Fibroblast of the aortic adventitia (primary cell): ENCODE measurements around the gene COPE. TPM values are rescaled to one million over a fixed set of nuclear protein-coding genes. Genes with fewer than 3 reads are reported as not detected.

Experiments used
- DNase-seq: peaks from one replicate; pipeline ENCODE4 v3.0.0-alpha.2; 2010; ENCODE audit warnings: low read depth
- H3K4me3 ChIP-seq: 2 replicates; pipeline ENCODE4 v1.5.1; 2011; ENCODE audit warnings: low read depth, mild to moderate bottlenecking, control low read depth, low read length, moderate library complexity
- total RNA-seq: library from RNA; depleted of rRNA; stranded (reverse); fragments of >200 nt; gene quantifications from 2 replicates; pipeline ENCODE4 v1.2.3, GENCODE V29; 2012; ENCODE audit warnings: low replicate concordance
- TF ChIP-seq, protein P1 (sequence below): IDR thresholded peaks from 2 replicates; pipeline ENCODE4 v1.5.1; 2011; ENCODE audit warnings: mild to moderate bottlenecking, low read length, control low read depth, inconsistent platforms; ENCODE audit not compliant: insufficient read depth

The COPE gene
- total RNA-seq, 1 donor = 172 TPM

GRCh38 chr19:18865973-18866799 lies 53.0 kb downstream of the COPE start:
- TF ChIP-seq, protein P1, sequence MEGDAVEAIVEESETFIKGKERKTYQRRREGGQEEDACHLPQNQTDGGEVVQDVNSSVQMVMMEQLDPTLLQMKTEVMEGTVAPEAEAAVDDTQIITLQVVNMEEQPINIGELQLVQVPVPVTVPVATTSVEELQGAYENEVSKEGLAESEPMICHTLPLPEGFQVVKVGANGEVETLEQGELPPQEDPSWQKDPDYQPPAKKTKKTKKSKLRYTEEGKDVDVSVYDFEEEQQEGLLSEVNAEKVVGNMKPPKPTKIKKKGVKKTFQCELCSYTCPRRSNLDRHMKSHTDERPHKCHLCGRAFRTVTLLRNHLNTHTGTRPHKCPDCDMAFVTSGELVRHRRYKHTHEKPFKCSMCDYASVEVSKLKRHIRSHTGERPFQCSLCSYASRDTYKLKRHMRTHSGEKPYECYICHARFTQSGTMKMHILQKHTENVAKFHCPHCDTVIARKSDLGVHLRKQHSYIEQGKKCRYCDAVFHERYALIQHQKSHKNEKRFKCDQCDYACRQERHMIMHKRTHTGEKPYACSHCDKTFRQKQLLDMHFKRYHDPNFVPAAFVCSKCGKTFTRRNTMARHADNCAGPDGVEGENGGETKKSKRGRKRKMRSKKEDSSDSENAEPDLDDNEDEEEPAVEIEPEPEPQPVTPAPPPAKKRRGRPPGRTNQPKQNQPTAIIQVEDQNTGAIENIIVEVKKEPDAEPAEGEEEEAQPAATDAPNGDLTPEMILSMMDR = peak; percentile 76

DNA sequence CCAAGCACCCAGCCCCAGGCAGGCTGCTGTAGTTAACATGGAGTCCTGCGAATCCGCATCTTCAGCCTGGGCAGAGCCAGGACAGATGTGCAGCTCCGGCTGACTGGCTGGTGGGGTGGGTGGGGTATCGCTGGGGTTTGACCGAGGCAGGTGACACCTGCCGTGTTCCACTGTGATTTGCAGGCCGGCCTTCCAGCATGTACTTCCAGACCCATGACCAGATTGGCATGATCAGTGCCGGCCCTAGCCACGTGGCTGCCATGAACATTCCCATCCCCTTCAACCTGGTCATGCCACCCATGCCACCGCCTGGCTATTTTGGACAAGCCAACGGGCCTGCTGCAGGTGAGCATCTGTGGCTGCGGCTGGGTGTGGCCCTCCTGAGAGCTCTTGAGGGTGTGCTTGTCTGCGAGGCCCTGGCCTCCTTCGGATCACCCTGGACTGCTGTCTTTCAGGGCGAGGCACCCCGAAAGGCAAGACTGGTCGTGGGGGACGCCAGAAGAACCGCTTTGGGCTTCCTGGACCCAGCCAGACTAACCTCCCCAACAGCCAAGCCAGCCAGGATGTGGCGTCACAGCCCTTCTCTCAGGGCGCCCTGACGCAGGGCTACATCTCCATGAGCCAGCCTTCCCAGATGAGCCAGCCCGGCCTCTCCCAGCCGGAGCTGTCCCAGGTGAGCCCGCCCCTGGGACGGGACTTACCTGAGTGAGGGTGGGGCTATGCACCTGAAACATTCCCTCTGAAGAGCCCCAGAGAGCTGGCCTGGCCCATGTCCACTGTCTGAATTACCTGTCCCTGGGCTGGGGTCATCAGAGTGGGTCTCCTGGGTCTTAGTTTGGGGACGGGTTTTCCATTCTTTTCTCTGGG lies 53.8 kb downstream of the COPE start:
- TF ChIP-seq, protein P1 = no peak
- DNase-seq = no peak
- H3K4me3 ChIP-seq = no peak overlapping the region

More at GRCh38 chr19:18865973-18866799, 53.0 kb downstream of the COPE start:
- DNase-seq = peak; percentile 50
- no peak overlapping the region for H3K4me3 ChIP-seq

DNA sequence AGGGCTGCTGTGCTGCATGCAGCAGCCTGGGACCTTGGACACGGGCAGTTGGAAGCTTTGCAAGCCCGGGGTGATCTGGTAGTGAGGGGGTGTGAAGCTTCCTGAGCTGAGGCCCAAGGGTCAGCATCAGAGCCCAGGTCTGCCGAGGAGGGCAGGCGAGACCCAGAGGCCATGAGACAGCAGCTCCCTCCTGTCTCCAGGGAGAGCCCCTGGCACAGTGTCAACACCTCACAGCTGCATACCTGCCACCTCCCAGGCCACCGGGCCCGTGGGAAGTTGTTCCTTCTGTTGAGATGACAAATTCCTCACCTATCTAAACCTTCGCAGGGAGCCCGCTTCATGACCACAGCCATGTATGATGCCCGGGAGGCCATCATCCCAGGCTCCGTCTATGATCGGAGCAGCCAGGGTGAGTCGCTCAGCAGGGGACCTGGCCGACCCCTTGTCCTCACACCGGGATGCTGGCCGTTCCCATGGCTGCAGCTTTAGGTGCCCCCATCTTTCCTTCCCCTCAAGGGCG lies 55.3 kb downstream of the COPE start:
- TF ChIP-seq, protein P1 = no peak
- no peak overlapping the region for H3K4me3 ChIP-seq
- no peak for DNase-seq

GRCh38 chr19:18862976-18863842 lies 56.0 kb downstream of the COPE start:
- TF ChIP-seq, protein P1 = no peak
- no peak overlapping the region for H3K4me3 ChIP-seq
- no peak for DNase-seq

GRCh38 chr19:18861917-18862316 lies 57.3 kb downstream of the COPE start:
- H3K4me3 ChIP-seq = no peak overlapping the region
- DNase-seq = no peak
- TF ChIP-seq, protein P1 = no peak

GRCh38 chr19:18861235-18861634 lies 58.0 kb downstream of the COPE start:
- DNase-seq = no peak
- TF ChIP-seq, protein P1 = no peak
- no peak overlapping the region for H3K4me3 ChIP-seq
